Mucosa of descending colon (tissue), 3 donors: Measurements from ENCODE around the gene MAP3K9. TPM values are rescaled to one million over a fixed set of nuclear protein-coding genes. Genes with fewer than 3 reads are reported as not detected.
A peak's percentile ranks its signal among the peaks of the same experiment; 100 is the strongest.

Experiments
- ATAC-seq: fragments of 200-7000 bp; cut with Tn5 transposase; one replicate; pipeline ENCODE4 v1.9.1; 2020; ENCODE audit warnings: mild to moderate bottlenecking, moderate library complexity
- DNase-seq, 3 donors: peaks; one replicate each; pipeline ENCODE4 v3.0.0-alpha.2; 2020
- H3K36me3 ChIP-seq: fragments of 200-600 bp; one replicate; pipeline ENCODE4 v1.8.0; 2021; ENCODE audit warnings: low read depth, mild to moderate bottlenecking
- H3K4me1 ChIP-seq: fragments of 200-600 bp; one replicate; pipeline ENCODE4 v1.8.0; 2021; ENCODE audit warnings: low read depth, mild to moderate bottlenecking
- H3K4me3 ChIP-seq: fragments of 200-600 bp; one replicate; pipeline ENCODE4 v1.8.0; 2021; ENCODE audit warnings: mild to moderate bottlenecking
- H3K9me3 ChIP-seq: fragments of 200-600 bp; one replicate; pipeline ENCODE4 v1.8.0; 2021; ENCODE audit warnings: mild to moderate bottlenecking
- CTCF ChIP-seq: fragments of 200-600 bp; IDR thresholded peaks from one replicate; pipeline ENCODE4 v1.8.0; 2022; ENCODE audit warnings: antibody characterized with exemption, mild to moderate bottlenecking
- intact Hi-C, 2 donors: fragments of 100-400 bp; cut with DNase I in 1 of 2; cut with micrococcal nuclease in 1 of 2; formaldehyde crosslinking; loops; one replicate each; pipeline versions ENCODE4 v1.11.0 to v1.11.1; 2022; cut with DNase I, micrococcal nuclease
- total RNA-seq, 3 donors: library from RNA; stranded (reverse); fragmentation: NEBNext Ultra II Directional in 2 of 3; extraction: Animal tissue kit (Norgen Biotek cat#: 25700) in 2 of 3; gene quantifications; one replicate each; pipeline versions ENCODE4 v1.2.1 to v1.2.4, GENCODE V29; 2021 to 2023
- donor health status: DM: no; HTN: no; CAD: no; lungs with moderate emphysema.
- donor health status: DM: no; HTN: no; CAD: no.
- donor health status: DM: no; HTN: yes; CAD: no.

The MAP3K9 gene
- total RNA-seq, 3 donors from 2014 or later: 5.7 to 9.3 (median 8.8) TPM

- Histone ChIP-seq H3K4me1 (no peaks in the 10 kb centered on the region), H3K4me3 (no peak overlapping the region), H3K36me3 (no peaks in the 10 kb centered on the region), H3K9me3 (no peaks in the 10 kb centered on the region)
- TF ChIP-seq CTCF: no peak
- no peak for ATAC-seq
- DNase-seq: no peak
- intact Hi-C loops: no loop called here
Observed at GRCh38 chr14:70833884-70834283, 24.6 kb upstream of the MAP3K9 start.

DNA sequence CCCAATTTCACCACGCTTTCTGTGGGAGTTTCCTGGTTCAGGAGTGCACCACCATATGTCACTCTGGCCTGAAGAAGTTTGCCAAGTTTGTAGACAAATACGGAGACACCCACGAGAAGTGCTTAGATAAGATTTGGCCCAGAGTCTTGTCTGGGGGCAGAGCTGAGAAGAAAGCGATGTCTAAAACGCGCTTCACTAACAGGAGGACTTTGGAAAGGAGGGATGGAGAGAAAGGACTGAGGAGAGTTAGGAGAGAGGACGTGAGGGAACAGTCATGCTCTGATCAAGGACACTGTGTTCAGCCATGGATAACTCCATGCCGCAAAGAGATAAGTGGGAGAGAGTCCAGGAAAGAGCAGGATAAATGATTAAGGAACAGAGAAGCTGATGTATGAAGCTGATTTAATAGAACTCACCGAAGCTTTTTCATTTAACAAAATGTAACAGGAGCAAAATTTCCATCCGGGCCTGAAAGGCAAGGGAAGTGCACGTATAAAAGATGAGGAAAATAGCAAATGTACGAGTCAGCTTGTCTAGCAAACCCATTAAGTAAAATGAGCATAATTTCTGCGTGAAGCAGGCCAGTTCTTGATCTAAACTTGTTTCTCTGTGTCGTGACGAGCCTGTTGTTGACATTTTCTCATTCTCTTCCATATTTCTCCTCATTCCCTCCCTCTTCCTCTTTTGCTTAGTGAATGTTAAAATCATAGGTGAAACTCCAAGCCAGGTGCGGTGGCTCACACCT, 23.4 kb upstream of the MAP3K9 start:
- Histone ChIP-seq H3K9me3 (no peaks in the 10 kb centered on the region), H3K4me3 (no peak overlapping the region), H3K36me3 (no peaks in the 10 kb centered on the region), H3K4me1 (no peaks in the 10 kb centered on the region)
- intact Hi-C loops: no loop called here
- TF ChIP-seq CTCF: no peak
- ATAC-seq (no peak), DNase-seq (no peak)

DNA sequence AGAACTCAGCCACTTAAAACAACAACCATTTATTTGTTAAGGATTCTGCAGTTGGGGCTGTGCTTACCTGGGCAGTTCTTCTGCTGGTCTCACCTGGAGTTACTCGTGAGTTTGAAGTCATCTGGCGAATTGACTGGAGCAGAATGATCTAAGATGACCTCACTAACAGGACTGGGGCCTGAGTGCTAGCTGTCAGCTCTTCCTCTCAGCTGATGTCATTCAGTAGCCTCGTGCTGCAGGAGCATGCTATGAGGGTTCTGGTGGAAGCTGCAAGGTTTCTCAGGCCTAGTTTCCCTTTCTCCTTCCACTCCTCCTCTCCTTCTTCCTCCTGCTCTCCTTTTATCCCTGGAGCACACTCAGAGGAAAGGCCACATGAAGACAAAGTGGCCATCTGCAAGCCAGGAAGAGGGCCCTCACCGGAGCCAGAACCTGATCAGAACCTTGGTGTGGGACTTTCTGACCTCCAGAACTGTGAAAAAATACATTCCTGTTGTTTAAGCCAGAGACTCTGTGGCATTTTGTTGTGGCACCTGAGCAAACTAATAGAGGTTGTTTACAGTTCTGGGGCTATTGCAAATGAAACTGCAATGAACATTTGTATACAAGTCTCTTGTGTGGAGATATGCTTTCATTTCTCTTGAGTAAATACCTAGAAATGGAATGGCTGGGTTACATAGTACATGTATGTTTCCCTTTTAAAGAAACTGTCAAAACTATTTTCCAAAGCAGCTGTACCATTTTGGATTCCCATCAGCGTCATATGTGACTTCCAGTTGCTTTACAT, 21.9 kb upstream of the MAP3K9 start:
- DNase-seq (no peak), ATAC-seq (no peak)
- TF ChIP-seq CTCF: no peak
- intact Hi-C loops: no loop called here
- Histone ChIP-seq H3K4me3 (no peak overlapping the region), H3K36me3 (no peaks in the 10 kb centered on the region), H3K4me1 (no peaks in the 10 kb centered on the region), H3K9me3 (no peaks in the 10 kb centered on the region)

DNA sequence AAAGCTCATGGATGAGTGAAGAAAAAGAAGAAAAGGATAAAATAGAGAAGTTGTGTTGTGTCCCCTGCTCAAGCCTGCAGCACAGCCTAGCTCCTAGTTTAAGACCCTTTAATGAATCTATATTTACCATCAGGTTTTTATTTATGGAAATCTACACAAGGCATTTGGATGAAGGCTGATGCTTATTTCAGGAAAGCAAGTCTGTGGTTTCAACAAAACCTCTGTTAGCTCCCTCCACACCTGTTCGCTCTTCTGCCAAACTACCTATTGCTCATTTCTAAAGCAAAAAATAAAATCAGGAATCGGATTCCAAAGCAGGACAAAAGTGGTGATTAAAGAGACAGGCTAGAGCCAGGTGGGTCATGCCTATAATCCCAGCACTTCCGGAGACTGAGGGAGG, 18.9 kb upstream of the MAP3K9 start:
- H3K9me3 ChIP-seq: no peaks in the 10 kb centered on the region
- H3K36me3 ChIP-seq: no peaks in the 10 kb centered on the region
- TF ChIP-seq CTCF: no peak
- H3K4me1 ChIP-seq: no peaks in the 10 kb centered on the region
- intact Hi-C loops: loop anchor here in 1 of 2 donors (10.0 kb wide), 1 partner anchor 147 kb away; no protein-coding TSS in a partner anchor
- H3K4me3 ChIP-seq: no peak overlapping the region
- DNase-seq (no peak), ATAC-seq (no peak)

DNA sequence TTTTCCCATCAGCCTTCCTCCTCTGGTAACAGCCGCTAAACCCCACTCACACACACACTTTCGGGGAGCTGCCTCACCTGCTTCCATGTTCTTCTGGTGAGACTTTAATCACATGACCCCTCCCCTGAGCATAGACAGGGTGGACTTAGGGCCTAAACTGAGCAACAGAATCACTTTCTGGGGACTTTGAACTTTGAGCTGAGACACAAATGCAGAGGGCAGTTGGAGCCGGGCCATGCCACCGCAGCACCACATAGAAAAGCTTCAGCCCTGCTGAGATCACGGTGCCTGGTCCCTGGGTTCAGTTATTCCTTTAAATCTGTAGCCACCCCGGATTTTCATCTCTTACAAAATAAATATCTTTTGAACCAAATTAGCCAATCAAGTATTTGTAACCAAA, 18.4 kb upstream of the MAP3K9 start:
- H3K36me3 ChIP-seq: no peaks in the 10 kb centered on the region
- TF ChIP-seq CTCF: no peak
- peak in 2 of 3 donors; percentile 32 to 53 for DNase-seq
- no peak overlapping the region for H3K4me3 ChIP-seq
- ATAC-seq: peak; percentile 73
- intact Hi-C loops: loop anchor here in 1 of 2 donors (10.0 kb wide), 1 partner anchor 147 kb away; no protein-coding TSS in a partner anchor
- H3K4me1 ChIP-seq: peaks cover 3% of the 10 kb centered on the region
- H3K9me3 ChIP-seq: no peaks in the 10 kb centered on the region
